GM12878 (cell line): ENCODE data around the gene TANC1. TPM values are rescaled to one million over a fixed set of nuclear protein-coding genes. Genes with fewer than 3 reads are reported as not detected.

Source experiments
- ATAC-seq: fragments of 200-7000 bp; cut with Tn5 transposase; 3 replicates; pipeline ENCODE4 v1.9.1; 2020; ENCODE audit warnings: mild to moderate bottlenecking, moderate library complexity
- BruUV-seq: library from RNA; stranded (reverse); fragments of 400-500 nt; replicated peaks from 2 replicates; lab custom pipeline; 2021; lab: Mats Ljungman, UMichigan
- CTCF ChIA-PET: fragments of 300-600 bp; sonication (Branson Sonifier 250); formaldehyde crosslinking; extraction: SDS; loops from one replicate; lab custom pipeline; 2021; ENCODE audit warnings: inconsistent platforms; lab: Yijun Ruan, JAX
- POLR2A ChIA-PET: fragments of 350-600 bp; formaldehyde crosslinking; extraction: SDS; loops from one replicate; lab custom pipeline; 2021; ENCODE audit warnings: inconsistent platforms; lab: Charles Lee
- RAD21 ChIA-PET: fragments of 300-600 bp; sonication (Branson Sonifier 250); formaldehyde crosslinking; loops from one replicate; lab custom pipeline; 2023; ENCODE audit warnings: antibody characterized with exemption; ENCODE audit not compliant: unreplicated experiment; lab: Charles Lee
- SMC1A ChIA-PET: fragments of 300-600 bp; sonication (Branson Sonifier 250); formaldehyde crosslinking; loops from one replicate; lab custom pipeline; 2023; ENCODE audit not compliant: unreplicated experiment, uncharacterized antibody; lab: Charles Lee
- DNase-seq: peaks from one replicate; pipeline ENCODE4 v3.0.0-alpha.2; 2011; ENCODE audit warnings: low read depth, low spot score
- FAIRE-seq: peaks from 3 replicates; lab custom pipeline; 2011; peaks lifted over from hg19 to GRCh38; lab: Jason Lieb, UNC
- H2AFZ ChIP-seq: 2 replicates; pipeline ENCODE4 v1.6.0; 2011; ENCODE audit warnings: low read depth, low read length, control low read depth; ENCODE audit not compliant: control insufficient read depth
- H3K27ac ChIP-seq: 2 replicates; pipeline ENCODE4 v1.5.1; 2011; ENCODE audit warnings: control low read depth; ENCODE audit not compliant: control insufficient read depth, insufficient read depth
- H3K27me3 ChIP-seq, 2 experiments: replicated peaks in 1 of 2; 2 replicates each; pipeline versions ENCODE4 v1.6.0 to v1.6.1; 2011; ENCODE audit warnings: low read length in 1 of 2; ENCODE audit not compliant: control insufficient read depth in 2 of 2, insufficient read depth in 2 of 2
- H3K36me3 ChIP-seq, 2 experiments: 2 replicates each; pipeline ENCODE4 v1.5.1; 2011; ENCODE audit warnings: low read length in 1 of 2; ENCODE audit not compliant: control insufficient read depth in 2 of 2, insufficient read depth in 2 of 2
- H3K4me1 ChIP-seq: 2 replicates; pipeline ENCODE4 v1.6.1; 2011; ENCODE audit warnings: mild to moderate bottlenecking, low read length, moderate library complexity, mixed read lengths; ENCODE audit not compliant: control insufficient read depth, insufficient read depth
- H3K4me2 ChIP-seq: 2 replicates; pipeline ENCODE4 v1.6.0; 2011; ENCODE audit warnings: control low read depth; ENCODE audit not compliant: control insufficient read depth, insufficient read depth
- H3K4me3 ChIP-seq: fragments of 200-600 bp; sonication (generic); 2 replicates; pipeline ENCODE4 v1.5.1; 2016
- H3K79me2 ChIP-seq: 2 replicates; pipeline ENCODE4 v1.6.0; 2011; ENCODE audit warnings: low read length; ENCODE audit not compliant: control insufficient read depth, insufficient read depth
- H3K9ac ChIP-seq: 2 replicates; pipeline ENCODE4 v1.8.0; 2011; ENCODE audit warnings: low read length, control low read depth, mixed read lengths; ENCODE audit not compliant: control insufficient read depth, insufficient read depth
- H3K9me3 ChIP-seq: replicated peaks from 3 replicates; pipeline ENCODE4 v1.5.1; 2011; ENCODE audit warnings: mild to moderate bottlenecking, low read length; ENCODE audit not compliant: control insufficient read depth, insufficient read depth
- H4K20me1 ChIP-seq: 2 replicates; pipeline ENCODE4 v1.6.0; 2011; ENCODE audit not compliant: control insufficient read depth, insufficient read depth
- CEBPB ChIP-seq, 2 experiments: fragments of 150-350 bp in 1 of 2; IDR thresholded peaks; 2 replicates each; pipeline ENCODE4 v1.6.1; 2012 to 2014; ENCODE audit warnings: low read depth in 2 of 2, low read length in 2 of 2, borderline replicate concordance in 1 of 2, inconsistent platforms in 1 of 2
- CREB1 ChIP-seq: IDR thresholded peaks from 2 replicates; pipeline ENCODE4 v1.6.1; 2012; ENCODE audit warnings: low read depth, mild to moderate bottlenecking, inconsistent platforms
- CTCF ChIP-seq, 3 experiments: IDR thresholded peaks in 2 of 3; conservative IDR thresholded peaks in 1 of 3; 2 replicates each; pipeline ENCODE4 v1.5.1; 2011; ENCODE audit warnings: low read depth in 3 of 3, low read length in 3 of 3, mild to moderate bottlenecking in 3 of 3, control low read depth in 2 of 3, moderate library complexity in 2 of 3, inconsistent platforms in 1 of 3, mixed read lengths in 1 of 3; ENCODE audit not compliant: control insufficient read depth in 2 of 3, insufficient read depth in 1 of 3; ENCODE audit errors: extremely low read depth in 1 of 3
- E4F1 ChIP-seq: fragments of 450-650 bp; IDR thresholded peaks from 2 replicates; pipeline ENCODE4 v1.6.1; 2018; ENCODE audit warnings: borderline replicate concordance, mild to moderate bottlenecking; ENCODE audit not compliant: partially characterized antibody
- MTA3 ChIP-seq: IDR thresholded peaks from 2 replicates; pipeline ENCODE4 v1.6.1; 2012; ENCODE audit warnings: low read length, inconsistent platforms, borderline replicate concordance
- NR2C2 ChIP-seq: IDR thresholded peaks from 2 replicates; pipeline ENCODE4 v1.6.1; 2011; ENCODE audit warnings: borderline replicate concordance, low read depth; ENCODE audit not compliant: control insufficient read depth, insufficient read length
- PAX5 ChIP-seq: IDR thresholded peaks from 2 replicates; pipeline ENCODE4 v1.6.1; 2011; ENCODE audit warnings: low read depth, low read length, borderline replicate concordance
- RAD21 ChIP-seq: IDR thresholded peaks from 2 replicates; pipeline ENCODE4 v1.6.1; 2011; ENCODE audit warnings: mild to moderate bottlenecking, low read depth, low read length, moderate library complexity; ENCODE audit not compliant: insufficient read depth
- SMC3 ChIP-seq: IDR thresholded peaks from 2 replicates; pipeline ENCODE4 v1.6.1; 2011; ENCODE audit warnings: low read length, improper control_type of control experiment, borderline replicate concordance
- ZNF592 ChIP-seq: fragments of 450-650 bp; IDR thresholded peaks from 2 replicates; pipeline ENCODE4 v1.6.1; 2017; ENCODE audit warnings: mild to moderate bottlenecking, moderate library complexity
- WGBS: methylation state at CpG from one replicate; pipeline ENCODE4 v1.1.6; 2016; ENCODE audit warnings: low lambda C conversion rate; ENCODE audit not compliant: insufficient replicate concordance, insufficient coverage; ENCODE audit errors: missing lambda C conversion rate; 5-methylcytosine and 5-hydroxymethylcytosine counted together
- in situ Hi-C: fragments of 300-500 bp; cut with MboI; formaldehyde crosslinking; loops from 9 replicates; pipeline ENCODE4 v1.14.3; 2018; ENCODE audit warnings: mixed read lengths
- intact Hi-C: fragments of 100-400 bp; cut with micrococcal nuclease; formaldehyde crosslinking; loops from one replicate; pipeline ENCODE4 v1.14.2; 2022; ENCODE audit not compliant: unreplicated experiment
- polyA plus RNA-seq, 11 experiments: library from polyadenylated mRNA; depleted of rRNA in 4 of 11; unstranded in 6 of 11; stranded (reverse) in 5 of 11; fragments of >200 nt; fragmentation: Nextera tagmentation in 4 of 11; fragmentation: Illumina TruSeq in 1 of 11; extraction: Ambion mirVana in 4 of 11; extraction: Trizol in 1 of 11; gene quantifications; 1 replicate in 1 of 11; 2 replicates in 10 of 11; pipeline versions ENCODE4 v1.2.1 to v1.2.3, GENCODE V29; 2011 to 2016; ENCODE audit warnings: inconsistent platforms in 2 of 11, missing spikeins in 2 of 11, low read depth in 1 of 11
- total RNA-seq, 4 experiments: library from RNA; depleted of rRNA in 3 of 4; stranded (reverse); fragments of >200 nt in 3 of 4; fragmentation: Illumina TruSeq in 1 of 4; extraction: Trizol in 1 of 4; gene quantifications; 2 replicates each; pipeline versions ENCODE4 v1.2.1 to v1.2.3, GENCODE V29; 2013 to 2021

Gene TANC1
- total and polyA plus RNA-seq, 10 of the 15 experiments (the other 5 are each of a cell fraction or from before 2014, with no cell fraction given) = 0.05 to 5.0 (median 0.34) TPM

- ChIA-PET SMC1A (interaction anchor here (1.1 to 1.3 kb wide), 3 partner anchors 15 to 46 kb away, joined by 3 to 4 read pairs (median 4); no protein-coding TSS in a partner anchor), RAD21 (interaction anchor here (1.8 kb wide), 1 partner anchor 17 kb away, joined by 4 read pairs; no protein-coding TSS in a partner anchor), CTCF (interaction anchor here (1.0 to 1.4 kb wide), 4 partner anchors 11 to 282 kb away, joined by 3 to 4 read pairs (median 4); no protein-coding TSS in a partner anchor), POLR2A (no interaction called here)
- Histone ChIP-seq H4K20me1 (no peaks in the 10 kb centered on the region), H3K4me1 (peaks cover 20% of the 10 kb centered on the region), H3K27me3 (no peaks in the 10 kb centered on the region), H3K4me2 (peak overlapping the region; percentile 73), H3K27ac (no peak overlapping the region), H2AFZ (peak overlapping the region; percentile 39), H3K9ac (no peak overlapping the region; the same call in 1 of the 2 replicates), H3K9me3 (no peaks in the 10 kb centered on the region), H3K4me3 (0 out of 2 replicates have a peak overlapping the region, but pooled peaks have one; percentile 34), H3K36me3 (no peaks in the 10 kb centered on the region), H3K79me2 (no peaks in the 10 kb centered on the region)
- FAIRE-seq (peak; percentile 89), DNase-seq (peak; percentile 48), ATAC-seq (peak; percentile 85)
- in situ Hi-C loops = no loop called here
- no TSS peak for BruUV-seq
- 30% methylated on average over 14 of the region's 14 CpGs for WGBS
- intact Hi-C loops = no loop called here
- TF ChIP-seq SMC3 = peak; percentile 37; the same call in 1 of the 2 replicates
- TF ChIP-seq CREB1 = 0 out of 2 replicates have a peak, but pooled peaks have one; percentile 7
- 0 out of 2 replicates have a peak, but pooled peaks have one; percentile 44 for TF ChIP-seq MTA3
- TF ChIP-seq NR2C2 = peak; percentile 13
- TF ChIP-seq CTCF (IDR thresholded peaks at IDR 0.05 in 2 of 3, conservative IDR thresholded peaks at IDR 0.05 in 1 of 3; ENCODE audit: control insufficient read depth in 2 of 3, extremely low read depth in 1 of 3, insufficient read depth in 1 of 3, low read depth in 3 of 3, low read length in 3 of 3) = peak; percentile 34 to 64 (median 51); a peak in 5 of 6 replicates
- TF ChIP-seq PAX5 = 0 out of 2 replicates have a peak, but pooled peaks have one; percentile 37
- TF ChIP-seq ZNF592 = no peak
- TF ChIP-seq RAD21 = peak; percentile 80
- 0 out of 4 replicates have a peak, but pooled peaks of 1 of the 2 experiments have one; percentile 31 for TF ChIP-seq CEBPB (IDR thresholded peaks at IDR 0.05; ENCODE audit: borderline replicate concordance in 1 of 2, low read depth in 2 of 2, low read length in 2 of 2)
- no peak for TF ChIP-seq E4F1
These were observed 217.1 kb downstream of the TANC1 start for GRCh38 chr2:159185401-159186130.
